DMS 273 treated with DMSO at 0.1 percent for 48 hours (cell line): ENCODE results near the gene TRIP11.
"Not testable (repeated sequence)": the region's sequence is repeated elsewhere in the genome, so short reads cannot be mapped to it uniquely, and the experiment has no call there.

ENCODE experiments used
- DNase-seq: peaks from one replicate; lab custom pipeline; 2025; lab: John Stamatoyannopoulos, UW

Gene TRIP11

GRCh38 chr14:92039719-92040430 lies at the start of gene TRIP11:
Gene TRIP11, minus strand, starts transcription at chr14:92040059. Its CDS starts 374 bp downstream, at chr14:92039685.
- DNase-seq = peak; percentile 77

GRCh38 chr14:92088494-92088893 lies 48.6 kb upstream of the TRIP11 start:
- DNase-seq = no peak

GRCh38 chr14:92074555-92074954 lies 34.7 kb upstream of the TRIP11 start:
- DNase-seq = no peak

GRCh38 chr14:92058006-92058917 lies 18.4 kb upstream of the TRIP11 start:
- DNase-seq = no peak

GRCh38 chr14:92049781-92050180 lies 9.9 kb upstream of the TRIP11 start:
- DNase-seq = no peak

- DNase-seq = not testable (repeated sequence)
Observed at GRCh38 chr14:92049221-92049620, 9.4 kb upstream of the TRIP11 start.

- not testable (repeated sequence) for DNase-seq
Observed at GRCh38 chr14:92045904-92046303, 6.0 kb upstream of the TRIP11 start.

- DNase-seq = not testable (repeated sequence)
Observed at GRCh38 chr14:92041766-92042165, 1.9 kb upstream of the TRIP11 start.

GRCh38 chr14:92041203-92041602 lies 1.3 kb upstream of the TRIP11 start:
- DNase-seq = no peak

- DNase-seq = no peak
Observed at GRCh38 chr14:92040431-92041051, 682 bp upstream of the TRIP11 start.

- peak; percentile 72 for DNase-seq
Observed at GRCh38 chr14:92039063-92039718, 668 bp downstream of the TRIP11 start.

- no peak for DNase-seq
Observed at GRCh38 chr14:92037989-92038388, 1.9 kb downstream of the TRIP11 start.

- no peak for DNase-seq
Observed at GRCh38 chr14:92035890-92036289, 4.0 kb downstream of the TRIP11 start.

- DNase-seq = no peak
Observed at GRCh38 chr14:92033906-92034687, 5.8 kb downstream of the TRIP11 start.

GRCh38 chr14:92033433-92033832 lies 6.4 kb downstream of the TRIP11 start:
- DNase-seq = no peak

GRCh38 chr14:92026548-92027190 lies 13.2 kb downstream of the TRIP11 start:
- no peak for DNase-seq

- no peak for DNase-seq
Observed at GRCh38 chr14:92022036-92022435, 17.8 kb downstream of the TRIP11 start.

- DNase-seq = no peak
Observed at GRCh38 chr14:92021523-92021922, 18.3 kb downstream of the TRIP11 start.

GRCh38 chr14:92014040-92014439 lies 25.8 kb downstream of the TRIP11 start:
- DNase-seq = no peak

- DNase-seq = no peak
Observed at GRCh38 chr14:92012121-92012748, 27.6 kb downstream of the TRIP11 start.
